ENCODE data around the gene AARS2. TPM values are rescaled to one million over a fixed set of nuclear protein-coding genes. Genes with fewer than 3 reads are reported as not detected.

AARS2 gene
- total RNA-seq, 1 donor from 2014 or later = 17.5 TPM

DNA sequence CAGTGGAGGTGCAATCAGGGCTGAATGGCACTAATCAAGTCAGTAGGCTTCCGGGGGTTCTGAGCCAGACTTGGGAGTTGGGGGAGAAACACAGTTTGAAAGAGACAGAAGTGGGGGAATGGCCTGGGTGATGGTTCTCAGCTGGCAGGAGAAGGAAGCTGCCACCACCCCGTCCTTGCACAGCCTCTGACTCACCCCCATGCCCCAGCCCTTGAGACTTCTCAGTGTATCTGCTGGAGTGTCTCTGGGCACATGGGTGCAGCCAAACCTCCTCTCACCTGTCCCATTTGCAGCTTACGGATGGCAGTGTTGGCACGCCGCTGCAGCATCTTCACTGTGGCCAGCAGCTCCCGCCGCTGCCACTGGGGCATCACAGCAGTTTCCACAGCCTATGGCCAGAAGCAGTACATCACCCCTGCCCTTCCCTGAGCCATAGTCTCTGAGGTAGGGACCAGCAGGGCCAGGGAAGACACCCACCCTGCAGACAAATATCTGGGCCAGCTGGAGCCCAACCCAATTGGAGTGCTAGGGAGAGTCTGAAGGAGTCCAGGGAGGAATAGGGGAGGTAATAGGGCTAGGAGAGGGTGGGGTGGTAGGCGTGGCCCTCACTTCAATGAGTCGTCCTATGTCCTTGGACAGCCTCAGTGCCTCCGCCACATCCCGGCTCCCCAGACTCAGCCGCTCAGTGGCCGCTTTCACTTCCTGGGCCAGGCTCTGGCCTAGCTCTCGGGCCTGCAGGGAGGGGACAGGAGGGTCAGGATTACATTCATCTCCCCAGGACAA is 11.2 kb downstream of the AARS2 start:
- intact Hi-C loops (cut with micrococcal nuclease) = no loop called here

DNA sequence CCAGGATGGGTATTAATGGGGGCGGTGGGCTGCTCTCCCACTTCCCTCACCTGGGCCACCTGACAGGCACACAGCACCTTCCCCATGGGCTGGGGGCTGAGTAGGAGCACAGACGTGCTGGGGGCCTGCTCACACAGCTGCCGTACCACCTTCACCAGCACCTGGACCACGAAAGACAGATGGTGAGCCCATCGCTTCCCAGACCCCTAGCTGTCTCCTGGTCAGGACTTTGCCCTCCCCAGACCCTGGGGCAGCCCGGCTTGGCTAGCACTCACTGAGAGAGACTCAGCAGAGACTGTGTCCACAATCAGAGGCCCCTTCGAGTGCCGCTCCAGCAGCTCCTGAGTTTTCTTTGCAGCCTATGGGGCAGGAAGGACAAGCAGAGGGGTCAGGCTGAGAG is 12.0 kb downstream of the AARS2 start:
- intact Hi-C loops (cut with micrococcal nuclease) = no loop called here

DNA sequence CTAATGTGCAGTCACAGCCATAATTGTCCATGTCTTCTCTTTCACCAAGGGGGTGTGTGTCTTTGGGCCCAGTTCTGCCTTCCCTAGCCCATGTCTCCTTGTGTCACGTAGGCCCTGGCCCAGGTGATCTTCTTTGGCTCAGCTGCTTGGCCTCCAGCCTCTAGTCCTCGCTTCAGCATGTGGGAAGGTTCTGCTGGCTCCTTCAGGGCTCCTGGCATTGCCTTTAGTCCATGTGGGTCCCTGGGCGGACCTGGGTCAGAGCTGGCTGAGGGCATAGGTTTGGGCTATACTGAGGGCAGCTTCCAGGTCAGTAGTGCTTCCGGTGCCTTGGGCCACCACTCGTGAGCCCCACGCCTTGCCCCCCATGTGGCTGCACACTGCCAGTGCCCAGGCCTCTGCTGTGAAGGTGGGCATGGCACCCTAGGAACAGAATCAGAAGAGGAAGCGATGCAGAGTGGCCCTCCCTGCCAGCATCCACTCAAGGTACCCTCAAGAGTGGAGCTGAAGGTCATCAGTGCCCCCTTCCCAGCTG is 12.8 kb downstream of the AARS2 start:
- intact Hi-C loops (cut with micrococcal nuclease) = no loop called here

DNA sequence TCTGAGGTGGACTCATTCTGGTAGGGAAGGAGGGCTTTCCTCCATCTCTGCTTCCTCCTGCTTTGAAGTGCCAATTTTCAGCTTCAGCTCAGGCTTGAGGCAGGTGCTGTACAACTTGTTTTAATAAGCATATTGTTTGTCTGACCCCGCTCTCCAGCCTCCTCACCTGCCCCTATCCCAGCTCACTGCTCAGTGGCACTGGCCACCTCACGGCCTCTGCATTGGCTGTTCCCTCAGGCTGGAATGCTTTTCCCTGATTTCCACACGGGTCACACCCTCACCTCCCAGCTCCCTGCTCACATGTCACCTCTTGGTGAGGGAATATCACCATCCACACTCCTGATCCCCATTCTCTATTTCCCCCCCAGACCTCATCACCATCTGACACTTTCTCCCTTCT is 14.3 kb downstream of the AARS2 start:
- intact Hi-C loops (cut with micrococcal nuclease) = no loop called here

DNA sequence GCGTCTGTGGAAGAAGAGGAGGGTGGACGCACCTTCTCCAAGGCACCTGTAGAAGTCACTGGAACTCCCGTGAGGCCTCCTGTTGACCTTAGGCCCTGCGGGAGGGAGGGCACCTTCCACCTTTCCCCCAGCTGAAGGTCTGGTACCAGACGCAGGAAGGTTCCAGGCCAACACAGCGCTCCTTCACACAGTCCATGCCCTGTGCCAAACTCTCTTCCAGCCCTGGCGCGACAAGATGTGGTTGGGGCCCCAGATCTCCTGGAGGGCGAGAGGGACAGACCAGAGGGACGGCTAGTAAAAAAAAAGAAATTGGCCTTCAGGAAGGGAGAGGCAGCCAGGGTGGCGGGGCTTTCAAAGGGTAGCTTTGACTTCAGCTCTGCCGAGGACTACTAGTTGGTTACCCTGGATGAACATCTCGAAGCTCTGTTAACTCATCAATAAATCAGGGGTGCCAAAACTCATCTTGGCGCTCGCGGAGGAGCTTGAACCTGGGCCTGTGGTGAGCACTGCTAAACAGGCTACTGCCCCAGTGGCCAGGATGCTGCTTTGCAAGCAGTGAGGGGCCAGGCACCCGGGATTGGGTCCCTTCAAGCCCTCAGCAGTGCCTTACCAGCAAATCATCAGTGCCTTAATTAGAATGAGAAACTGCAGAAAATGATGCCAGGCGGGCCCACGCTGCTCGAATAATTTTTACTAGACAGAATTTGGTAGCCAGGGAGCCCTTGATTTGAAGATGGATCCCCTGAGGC is 14.9 kb downstream of the AARS2 start:
- intact Hi-C loops (cut with micrococcal nuclease) = no loop called here

DNA sequence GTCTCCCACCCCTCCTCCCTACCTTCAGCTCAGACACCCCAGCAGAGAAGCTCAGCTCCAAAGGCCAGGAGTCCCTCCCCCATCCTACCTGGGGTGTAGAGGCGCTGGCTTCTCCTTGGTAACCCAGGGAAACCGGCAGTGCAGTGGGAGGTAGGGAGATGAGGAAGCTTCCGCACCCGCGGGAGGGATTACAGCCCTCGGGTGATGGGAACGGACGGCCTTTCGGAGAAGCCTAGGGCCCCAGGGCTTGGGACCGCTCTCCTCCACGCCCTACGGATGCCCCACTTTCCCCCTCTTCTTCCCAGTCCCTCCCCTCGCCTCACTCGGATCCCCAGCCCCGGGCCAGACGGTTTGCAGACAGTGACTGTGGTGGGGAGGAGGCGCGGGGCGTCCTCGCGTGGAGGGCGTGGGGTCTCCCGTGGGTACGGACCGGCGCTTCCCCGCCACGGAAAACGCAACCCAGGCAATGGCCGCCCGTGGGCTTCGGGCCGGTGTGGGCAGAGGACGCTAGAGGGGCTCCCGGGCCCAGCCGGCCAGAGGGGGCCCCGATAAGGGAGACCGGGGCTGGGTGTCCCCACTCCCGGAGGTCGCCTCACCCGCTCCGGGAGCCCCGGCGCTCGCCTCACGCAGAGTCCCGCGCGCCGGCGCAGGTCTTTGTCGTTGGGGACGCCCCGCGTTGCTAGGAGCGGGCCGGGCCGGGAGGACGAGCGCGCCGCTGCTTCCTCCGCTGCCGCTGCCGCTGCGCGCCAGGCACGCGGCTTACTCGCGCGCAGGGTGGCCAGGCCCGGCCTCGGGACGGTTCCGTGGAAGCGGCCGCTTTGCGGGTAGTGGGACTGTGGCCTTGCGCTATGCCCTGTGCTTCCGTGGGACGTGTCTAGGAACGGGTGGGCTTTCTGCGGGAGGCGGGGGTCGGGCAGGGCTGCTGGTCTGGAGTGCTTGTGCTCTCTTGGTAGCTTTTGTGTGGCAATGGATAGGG is 15.8 kb downstream of the AARS2 start:
- intact Hi-C loops (cut with micrococcal nuclease) = no loop called here

DNA sequence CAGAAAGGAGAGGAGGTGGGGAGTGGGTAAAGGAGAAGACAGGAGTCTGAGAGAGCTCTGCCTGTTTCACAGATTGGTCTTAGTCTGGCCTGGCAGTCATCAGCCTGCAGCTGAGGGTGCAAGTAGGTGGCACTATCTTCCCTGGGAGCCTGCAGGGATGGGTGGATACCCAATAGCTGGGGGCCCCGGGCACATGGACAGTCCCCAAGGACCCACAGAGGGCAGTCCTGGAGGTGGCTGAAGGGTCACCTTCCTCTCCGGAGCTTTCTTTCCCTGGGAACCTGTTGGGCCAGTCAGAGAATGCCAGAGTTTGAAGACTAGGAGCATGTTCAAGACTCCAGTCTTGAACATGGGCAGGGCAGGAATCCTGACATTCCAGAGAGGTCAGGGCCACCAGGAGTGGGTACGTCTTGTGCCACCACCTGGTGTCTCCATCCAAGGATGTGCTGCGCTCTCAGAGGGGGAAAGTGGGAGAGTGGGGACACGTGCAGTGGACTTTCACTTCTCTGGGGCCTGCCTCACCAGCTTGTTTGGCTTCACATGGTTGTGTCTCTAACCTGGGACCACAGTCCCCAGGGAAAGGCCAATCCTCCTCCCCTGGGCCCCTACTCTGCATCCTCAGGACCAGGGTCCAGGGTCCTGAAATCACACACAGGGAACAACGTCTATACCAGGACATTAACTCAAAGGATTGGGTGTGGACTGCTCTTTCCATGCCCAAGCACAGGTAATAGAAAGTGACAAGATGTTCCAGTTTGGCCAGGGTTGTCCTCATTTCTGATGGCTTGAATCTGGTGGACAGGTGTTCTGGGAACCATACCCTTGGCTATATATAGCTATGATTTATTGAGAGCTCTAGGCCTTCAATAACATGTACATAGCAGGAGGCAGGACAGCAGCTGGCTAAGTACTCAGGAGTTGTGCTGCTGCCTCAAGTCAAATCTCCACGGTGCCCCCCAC is 18.0 kb downstream of the AARS2 start:
- intact Hi-C loops (cut with micrococcal nuclease) = no loop called here

DNA sequence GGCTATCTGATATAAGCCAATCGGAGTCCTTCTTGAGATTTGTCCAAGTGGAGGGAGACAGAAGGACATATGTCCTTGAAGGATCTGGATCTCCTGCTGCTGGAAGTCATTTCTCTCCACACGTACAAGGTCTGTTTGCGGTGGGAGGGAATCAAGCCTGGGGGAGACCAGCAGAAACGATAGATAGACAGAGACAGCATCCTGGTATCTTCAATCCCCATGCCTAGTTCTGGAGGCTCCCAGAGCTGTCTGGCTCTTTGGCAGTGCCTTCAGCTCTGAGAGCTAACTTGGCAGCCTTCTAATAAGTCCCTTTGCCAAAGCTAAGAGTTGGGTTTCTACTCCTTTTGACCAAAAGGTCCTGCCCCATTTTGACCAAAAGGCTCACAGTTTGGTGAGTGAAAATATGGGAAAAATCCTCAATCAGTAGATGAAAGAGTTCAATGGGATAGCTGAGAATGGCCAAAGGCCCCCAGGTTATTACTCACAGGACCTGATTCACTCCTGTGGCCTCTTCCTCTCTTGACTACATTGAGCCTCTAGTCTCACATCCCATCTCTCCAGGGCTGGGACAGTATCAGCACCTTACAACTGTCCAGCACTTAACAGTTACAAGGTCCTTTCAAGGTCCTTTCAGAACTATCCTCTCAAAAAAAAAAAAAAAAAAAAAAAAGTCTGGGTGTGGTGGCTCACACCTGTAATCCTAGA is 20.3 kb downstream of the AARS2 start:
- intact Hi-C loops (cut with micrococcal nuclease) = no loop called here

DNA sequence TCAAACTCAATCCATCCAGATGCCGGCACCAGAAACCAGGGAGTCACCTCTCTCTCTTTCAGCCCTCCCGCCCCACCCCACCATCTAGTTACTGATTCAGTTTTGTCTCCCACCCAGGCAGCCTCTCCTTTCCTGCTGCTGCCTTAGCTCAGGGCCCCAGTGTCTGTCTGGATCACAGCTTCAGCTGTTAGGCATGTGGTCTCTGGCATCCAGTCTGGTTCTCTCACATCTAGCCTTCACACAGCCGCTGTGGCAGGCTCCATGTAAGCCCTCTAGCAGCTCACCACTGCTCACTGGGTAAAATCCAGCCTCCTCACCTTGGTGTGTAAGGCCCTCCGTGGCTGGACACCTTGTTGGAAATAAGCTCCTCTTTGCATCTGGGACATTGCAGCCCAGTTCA is 21.3 kb downstream of the AARS2 start:
- intact Hi-C loops (cut with micrococcal nuclease) = no loop called here

DNA sequence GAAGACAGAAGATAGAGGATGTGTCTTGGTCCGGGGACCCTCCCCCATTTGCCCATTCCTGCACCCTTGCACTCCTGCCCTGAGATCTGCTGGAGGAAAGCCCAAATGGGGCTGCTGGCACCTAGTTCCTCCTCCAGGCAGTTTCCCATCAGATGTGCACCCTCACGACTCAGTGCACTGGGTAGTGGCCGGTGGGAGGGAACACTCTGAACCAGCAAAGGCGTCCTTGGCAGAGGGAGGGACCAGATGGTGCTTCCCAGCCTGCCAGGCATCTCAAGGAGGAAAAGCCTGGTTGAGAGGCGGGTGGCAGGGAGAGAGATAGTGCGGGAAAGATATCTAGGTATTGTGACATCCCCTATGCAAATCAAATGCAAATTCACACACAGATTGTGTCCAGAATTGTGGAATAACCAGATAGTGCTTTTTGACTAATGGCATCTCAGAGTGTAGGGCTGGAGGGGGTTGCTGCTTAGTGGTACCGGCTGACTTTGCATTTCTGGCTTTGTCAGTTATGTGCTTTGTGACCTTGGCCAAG is 23.4 kb downstream of the AARS2 start:
- intact Hi-C loops (cut with micrococcal nuclease) = no loop called here

DNA sequence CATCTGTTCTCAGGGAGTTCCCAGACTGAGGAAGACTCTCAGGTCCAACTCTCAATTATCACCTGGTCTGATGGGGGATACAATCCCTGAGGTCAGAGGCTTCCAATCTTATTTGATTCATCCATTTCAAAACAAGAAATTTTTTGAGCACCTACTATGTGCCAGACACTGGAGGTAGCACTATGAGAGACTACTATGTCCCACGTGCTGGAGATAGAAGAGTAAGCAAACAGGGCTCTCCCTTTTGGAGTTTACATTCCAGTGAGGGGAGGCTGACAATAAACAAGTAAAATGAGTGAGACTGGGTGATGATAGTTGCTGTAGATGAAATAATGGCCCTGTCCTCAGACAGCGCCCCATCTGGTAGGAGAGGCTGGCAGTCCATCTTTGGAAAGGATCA is 26.4 kb downstream of the AARS2 start:
- intact Hi-C loops (cut with micrococcal nuclease) = no loop called here

DNA sequence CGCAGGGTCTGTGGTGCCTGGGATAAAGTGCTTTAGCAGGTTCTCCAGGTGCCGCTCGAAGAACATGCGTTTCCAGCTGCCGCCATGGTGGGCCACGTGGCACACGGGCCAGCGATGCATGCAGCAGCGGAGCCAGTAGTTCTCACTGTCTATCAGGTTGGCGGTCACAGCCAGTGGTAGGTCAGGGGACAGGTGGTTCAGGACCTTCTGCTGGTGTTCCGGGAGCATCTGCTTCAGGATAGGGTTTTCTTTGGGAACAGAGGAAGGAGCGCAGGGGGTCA is 26.9 kb downstream of the AARS2 start:
- intact Hi-C loops (cut with micrococcal nuclease) = no loop called here

DNA sequence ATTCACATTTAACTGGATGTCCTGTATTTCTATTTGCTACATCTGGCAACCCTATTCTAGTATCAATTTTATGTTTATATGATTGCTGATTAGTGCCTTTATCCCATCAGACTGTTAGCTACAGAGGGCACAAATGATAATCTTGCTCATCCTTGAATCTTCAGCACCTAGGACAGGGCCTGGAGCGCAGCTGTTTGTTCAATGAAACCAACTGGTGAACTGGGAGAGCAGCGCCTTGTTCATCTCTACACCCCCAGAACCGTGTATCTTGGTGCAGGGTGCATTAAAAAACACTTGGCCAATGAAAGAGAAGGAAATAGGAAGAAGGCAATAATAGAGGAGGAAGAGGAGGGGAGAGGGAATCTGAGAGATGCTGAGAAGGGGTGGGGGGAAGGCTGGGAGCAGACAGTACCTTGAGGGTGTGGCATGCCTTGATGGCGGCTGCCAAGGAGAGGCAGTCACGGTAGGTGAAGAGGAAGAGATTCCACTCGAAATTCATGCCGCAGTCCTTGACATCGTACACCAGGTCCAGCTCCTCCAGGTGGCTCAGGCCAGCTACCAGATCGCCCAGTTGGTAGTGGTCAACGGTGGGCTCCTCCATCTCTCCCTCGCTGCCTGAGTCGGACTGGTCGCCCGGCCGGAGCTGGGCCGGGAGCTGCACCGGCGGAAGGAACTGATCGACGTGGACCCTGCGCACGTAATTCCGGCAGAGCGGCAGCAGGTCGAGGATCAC is 27.4 kb downstream of the AARS2 start:
- intact Hi-C loops (cut with micrococcal nuclease) = no loop called here

DNA sequence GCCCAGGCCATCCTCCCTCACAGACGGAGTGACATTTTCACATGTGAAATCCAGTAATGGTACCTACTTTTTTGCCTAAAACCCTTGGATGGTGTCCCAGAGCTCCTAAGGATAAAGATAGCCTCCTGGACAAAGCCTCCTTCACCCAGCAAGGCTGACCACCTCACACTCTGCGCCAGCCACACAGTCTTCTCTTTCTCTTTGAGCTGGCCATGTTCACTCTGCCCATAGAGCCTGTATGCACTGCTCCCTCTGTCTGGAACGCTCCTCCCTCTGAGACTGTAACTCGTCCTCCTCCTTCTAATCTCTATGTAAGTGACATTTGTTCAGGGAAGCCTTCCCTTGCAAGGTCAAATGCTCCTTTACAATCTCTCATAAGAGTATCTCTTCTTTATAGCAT is 28.3 kb downstream of the AARS2 start:
- intact Hi-C loops (cut with micrococcal nuclease) = no loop called here

DNA sequence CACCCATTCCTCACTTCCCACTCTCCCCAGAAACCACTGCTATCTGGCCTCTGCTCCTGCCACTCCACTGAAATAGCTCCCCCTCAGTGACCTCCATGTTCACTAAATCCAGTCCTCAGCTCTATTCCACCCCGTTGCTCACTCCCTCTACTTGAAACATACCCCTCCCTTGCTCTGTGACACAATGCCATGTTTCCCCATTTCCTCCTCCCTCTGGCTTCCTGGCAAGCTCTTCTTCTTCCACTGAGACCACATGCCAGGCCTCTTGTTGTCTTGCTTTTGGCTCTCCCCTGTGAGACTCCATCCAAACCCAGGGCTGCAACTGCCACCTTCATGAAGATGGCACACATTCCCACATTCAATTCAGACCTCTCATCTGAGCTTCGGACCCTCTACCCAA is 29.0 kb downstream of the AARS2 start:
- intact Hi-C loops (cut with micrococcal nuclease) = no loop called here

DNA sequence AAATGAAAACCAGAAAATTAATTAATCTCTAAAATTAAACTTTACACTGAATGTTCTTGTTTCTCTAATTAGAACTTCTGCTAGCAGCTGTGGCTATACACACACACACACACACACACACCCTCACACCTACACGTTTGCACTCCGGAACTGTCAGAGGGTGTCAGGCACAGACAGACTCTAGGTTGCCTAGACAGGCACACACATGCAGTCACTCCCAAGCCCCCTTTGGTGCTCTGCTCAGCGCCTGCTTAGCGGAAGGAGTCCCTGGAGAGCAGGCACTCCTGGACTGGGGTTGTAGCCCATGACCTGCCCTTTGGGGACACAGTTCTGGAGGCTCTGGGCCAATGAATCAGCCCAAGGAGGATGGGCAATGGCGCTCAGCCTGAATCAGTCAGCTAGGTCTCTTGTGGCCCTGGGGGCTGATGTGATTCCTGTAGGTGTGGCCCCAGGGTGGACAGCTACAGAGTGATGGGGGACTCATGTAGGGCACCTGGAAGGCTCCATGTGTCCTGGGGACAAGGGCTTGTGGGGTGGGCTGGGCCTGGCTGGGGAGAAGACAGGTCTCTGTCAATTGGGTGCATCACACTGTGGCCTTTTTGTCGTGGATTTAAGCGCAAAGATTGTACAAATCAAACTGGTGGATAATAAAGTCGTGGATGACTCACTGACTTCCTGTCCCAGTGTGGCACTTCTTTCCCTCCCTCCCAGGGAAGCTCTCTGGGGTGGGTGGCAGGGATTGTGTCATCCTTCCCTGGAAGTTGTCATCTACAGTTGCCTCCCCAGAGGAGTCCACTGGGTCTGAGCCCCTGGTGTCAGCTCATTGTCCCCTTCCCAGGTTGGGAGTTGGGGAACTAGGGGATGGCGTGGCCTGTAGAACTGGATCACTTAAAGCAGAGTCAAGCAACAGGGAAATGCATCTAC is 34.1 kb downstream of the AARS2 start:
- intact Hi-C loops (cut with micrococcal nuclease) = no loop called here

DNA sequence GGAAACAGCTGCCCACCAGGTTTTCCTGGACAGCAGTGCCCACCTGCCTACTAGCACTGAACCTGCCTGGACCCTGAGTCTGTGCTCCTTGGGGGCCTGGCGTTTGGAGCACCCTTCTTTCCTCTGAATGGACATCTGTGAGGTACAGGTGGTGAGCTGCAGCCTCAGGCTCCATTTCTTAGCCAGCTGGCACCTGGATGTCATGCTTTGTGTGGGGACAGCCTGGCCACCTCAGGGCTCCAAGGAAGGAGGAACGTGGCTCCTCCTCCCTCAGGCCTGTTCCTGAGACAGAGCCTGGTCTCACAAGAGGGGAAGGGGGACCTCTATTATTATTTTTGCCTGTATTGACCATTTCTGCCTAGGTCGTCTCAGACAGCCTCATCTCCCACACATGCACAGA is 34.8 kb downstream of the AARS2 start:
- intact Hi-C loops (cut with micrococcal nuclease) = no loop called here

DNA sequence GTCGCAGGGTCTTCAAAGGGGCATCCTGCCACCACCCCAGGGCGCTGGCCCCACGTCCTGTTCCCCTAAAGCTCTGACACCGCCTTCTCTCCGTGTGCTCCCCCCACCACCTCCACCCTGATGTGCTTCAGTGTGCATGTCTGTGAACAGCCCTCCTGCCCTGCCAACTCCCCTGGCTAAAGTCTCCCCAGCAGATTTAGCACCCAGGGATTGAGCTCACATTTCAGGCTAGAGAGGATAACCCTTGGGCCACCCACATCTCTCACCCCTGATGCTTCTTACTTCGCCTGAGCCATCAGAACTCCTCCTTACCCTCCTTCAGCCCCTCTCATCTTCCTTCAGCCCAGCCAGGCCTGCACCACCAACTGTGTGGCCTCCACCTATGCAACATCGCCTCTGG is 35.4 kb downstream of the AARS2 start:
- intact Hi-C loops (cut with micrococcal nuclease) = no loop called here

Data from T-helper 2 cell treated with Interferon-gamma antibody and Interleukin-4, amounts not matched to agents 100 ng/mL and 5 ng/mL, for 36 hours (primary cell).